GM06990 (cell line): Measurements from ENCODE around the gene PHYHD1.
"Not testable (repeated sequence)": the region's sequence is repeated elsewhere in the genome, so short reads cannot be mapped to it uniquely, and the experiment has no call there.

Experiments used
- DNase-seq: peaks from one replicate; pipeline ENCODE4 v3.0.0-alpha.2; 2011; ENCODE audit not compliant: insufficient read length; ENCODE audit errors: extremely low read depth
- H3K27me3 ChIP-seq: replicated peaks from 2 replicates; pipeline ENCODE4 v1.6.0; 2011; ENCODE audit warnings: low read length; ENCODE audit not compliant: control insufficient read depth, insufficient read depth
- H3K36me3 ChIP-seq: 2 replicates; pipeline ENCODE4 v1.5.1; 2011; ENCODE audit warnings: low read length; ENCODE audit not compliant: control insufficient read depth, insufficient read depth
- H3K4me3 ChIP-seq: replicated peaks from 2 replicates; pipeline ENCODE4 v1.5.1; 2011; ENCODE audit warnings: low read depth, mild to moderate bottlenecking, control low read depth, low read length
- CTCF ChIP-seq: IDR thresholded peaks from 2 replicates; pipeline ENCODE4 v1.5.1; 2011; ENCODE audit warnings: low read length, control low read depth, mild to moderate bottlenecking, inconsistent platforms; ENCODE audit not compliant: insufficient read depth, poor library complexity, severe bottlenecking

PHYHD1 gene

GRCh38 chr9:128946571-128947276 is 25.9 kb downstream of the PHYHD1 start:
- peak overlapping the region; percentile 79 for H3K4me3 ChIP-seq
- H3K36me3 ChIP-seq, result peaks cover 5% of the 10 kb centered on the region
- DNase-seq, result no peak

DNA sequence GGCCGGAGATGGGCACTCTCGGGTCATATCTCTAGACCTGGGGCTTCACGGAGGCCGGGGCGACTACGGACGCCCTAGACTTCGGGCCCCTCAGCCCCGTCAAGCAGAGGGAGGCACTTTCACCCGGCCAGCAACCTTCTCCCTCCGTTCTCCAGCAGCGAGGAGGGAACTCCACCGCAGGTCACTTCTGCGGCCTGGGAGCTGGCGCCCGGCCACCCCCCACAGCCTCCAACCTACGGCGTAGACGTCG is 26.4 kb downstream of the PHYHD1 start:
- Histone ChIP-seq H3K27me3 (no peaks in the 10 kb centered on the region), H3K36me3 (peaks cover 7% of the 10 kb centered on the region), H3K4me3 (peak overlapping the region; percentile 79)
- TF ChIP-seq CTCF, result no peak
- DNase-seq, result no peak

More at GRCh38 chr9:128946571-128947276, 25.9 kb downstream of the PHYHD1 start:
- TF ChIP-seq CTCF, result no peak
- no peaks in the 10 kb centered on the region for H3K27me3 ChIP-seq

GRCh38 chr9:128947527-128948301 is 26.9 kb downstream of the PHYHD1 start, which contains the start of the genes DOLK and NUP188:
TSS of gene DOLK (minus strand) at chr9:128947603. CDS start at chr9:128947303, 300 bp downstream.
TSS of gene NUP188 (plus strand) at chr9:128947699. CDS start at chr9:128947720, 21 bp downstream.
- peak; percentile 94 for DNase-seq
- no peaks in the 10 kb centered on the region for H3K27me3 ChIP-seq

DNA sequence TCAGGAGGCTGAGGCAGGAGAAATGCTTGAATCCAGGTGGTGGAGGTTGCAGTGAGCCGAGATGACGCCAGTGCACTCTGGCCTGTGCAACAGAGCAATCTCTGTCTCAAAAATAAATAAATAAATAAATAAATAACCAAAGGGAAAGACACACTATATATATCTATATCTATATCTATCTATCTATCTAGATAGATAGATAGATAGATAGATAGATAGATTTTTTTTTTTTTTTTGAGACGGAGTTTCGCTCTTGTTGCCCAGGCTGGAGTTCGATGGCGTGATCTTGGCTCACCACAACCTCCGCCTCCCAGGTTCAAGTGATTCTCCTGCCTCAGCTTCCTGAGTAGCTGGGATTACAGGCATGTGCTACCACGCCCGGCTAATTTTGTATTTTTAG is 40.6 kb downstream of the PHYHD1 start:
- not testable (repeated sequence) for H3K4me3 ChIP-seq, DNase-seq, H3K36me3 ChIP-seq, H3K27me3 ChIP-seq

More at GRCh38 chr9:128947527-128948301, 26.9 kb downstream of the PHYHD1 start, which contains the start of the genes DOLK and NUP188:
- Histone ChIP-seq H3K4me3 (peak within 1 kb of the TSS; percentile 79), H3K36me3 (peaks cover 7% of the 10 kb centered on the region)
- no peak for TF ChIP-seq CTCF

DNA sequence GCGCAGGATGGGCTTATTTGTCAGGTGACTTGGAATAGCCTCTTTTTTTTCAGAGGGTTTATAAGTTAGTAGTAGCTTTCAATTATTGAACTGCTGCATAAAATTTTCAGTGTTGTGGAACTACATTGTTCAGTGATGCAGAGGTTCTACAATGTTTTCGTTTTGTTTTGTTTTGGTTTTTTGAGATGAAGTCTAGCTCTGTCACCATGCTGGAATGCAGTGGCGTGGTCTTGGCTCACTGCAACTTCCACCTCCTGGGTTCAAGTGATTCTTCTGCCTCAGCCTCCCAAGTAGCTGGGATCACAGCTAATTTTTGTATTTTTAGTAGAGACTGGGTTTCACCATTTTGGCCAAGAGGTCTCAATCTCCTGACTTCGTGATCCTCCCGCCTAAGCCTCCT is 48.7 kb downstream of the PHYHD1 start:
- no peak for TF ChIP-seq CTCF
- no peak overlapping the region for H3K4me3 ChIP-seq
- H3K27me3 ChIP-seq, result no peaks in the 10 kb centered on the region
- H3K36me3 ChIP-seq, result peaks cover 8% of the 10 kb centered on the region
- no peak for DNase-seq

GRCh38 chr9:128972956-128973355 is 52.2 kb downstream of the PHYHD1 start:
- Histone ChIP-seq H3K27me3 (no peaks in the 10 kb centered on the region), H3K4me3 (no peak overlapping the region), H3K36me3 (peaks cover 15% of the 10 kb centered on the region)
- TF ChIP-seq CTCF, result no peak
- no peak for DNase-seq
